Keratinocyte (primary cell): ENCODE measurements around the gene MGAT5. TPM values are rescaled to one million over a fixed set of nuclear protein-coding genes. Genes with fewer than 3 reads are reported as not detected.
"Not testable (repeated sequence)": the region's sequence is repeated elsewhere in the genome, so short reads cannot be mapped to it uniquely, and the experiment has no call there.

Experiments used
- DNase-seq: peaks from one replicate; pipeline ENCODE4 v3.0.0-alpha.2; 2011; ENCODE audit warnings: low read depth, missing footprints, low spot score
- FAIRE-seq: peaks from 2 replicates; lab custom pipeline; 2011; peaks lifted over from hg19 to GRCh38; lab: Jason Lieb, UNC
- H2AFZ ChIP-seq: 2 replicates; pipeline ENCODE4 v1.6.0; 2012; ENCODE audit warnings: low read length, control low read depth, inconsistent platforms; ENCODE audit not compliant: control insufficient read depth
- H3K27ac ChIP-seq: 2 replicates; pipeline ENCODE4 v1.5.1; 2011; ENCODE audit warnings: low read length; ENCODE audit not compliant: control insufficient read depth, insufficient read depth
- H3K27me3 ChIP-seq: 3 replicates; pipeline ENCODE4 v1.6.0; 2011; ENCODE audit warnings: low read length; ENCODE audit not compliant: control insufficient read depth, insufficient read depth; ENCODE audit errors: extremely low read depth
- H3K36me3 ChIP-seq, 2 experiments: 2 replicates in 1 of 2; 3 replicates in 1 of 2; pipeline ENCODE4 v1.5.1; 2011; ENCODE audit warnings: low read length in 2 of 2, mild to moderate bottlenecking in 1 of 2; ENCODE audit not compliant: control insufficient read depth in 2 of 2, insufficient read depth in 2 of 2; ENCODE audit errors: extremely low read depth in 1 of 2
- H3K4me1 ChIP-seq: 3 replicates; pipeline ENCODE4 v1.5.1; 2011; ENCODE audit warnings: low read length; ENCODE audit not compliant: control insufficient read depth, insufficient read depth; ENCODE audit errors: extremely low read depth
- H3K4me2 ChIP-seq: 3 replicates; pipeline ENCODE4 v1.6.0; 2011; ENCODE audit warnings: low read depth, low read length; ENCODE audit not compliant: control insufficient read depth, insufficient read depth; ENCODE audit errors: extremely low read depth
- H3K4me3 ChIP-seq, 3 experiments: fragments of 200-600 bp in 1 of 3; sonication (generic) in 1 of 3; 2 replicates in 2 of 3; 3 replicates in 1 of 3; pipeline ENCODE4 v1.5.1; 2011 to 2016; ENCODE audit warnings: low read length in 3 of 3, mild to moderate bottlenecking in 3 of 3, control low read depth in 2 of 3, inconsistent platforms in 1 of 3, low read depth in 1 of 3, mixed read lengths in 1 of 3, mixed run types in 1 of 3, moderate library complexity in 1 of 3; ENCODE audit not compliant: control insufficient read depth in 2 of 3, insufficient read depth in 2 of 3; ENCODE audit errors: extremely low read depth in 1 of 3
- H3K79me2 ChIP-seq: 2 replicates; pipeline ENCODE4 v1.6.0; 2012; ENCODE audit warnings: low read length; ENCODE audit not compliant: control insufficient read depth, insufficient read depth
- H3K9ac ChIP-seq: 3 replicates; pipeline ENCODE4 v1.6.0; 2011; ENCODE audit warnings: low read length; ENCODE audit not compliant: control insufficient read depth, insufficient read depth; ENCODE audit errors: extremely low read depth
- H3K9me1 ChIP-seq: 3 replicates; pipeline ENCODE4 v1.6.0; 2011; ENCODE audit warnings: low read length; ENCODE audit not compliant: control insufficient read depth, insufficient read depth; ENCODE audit errors: extremely low read depth
- H3K9me3 ChIP-seq: 2 replicates; pipeline ENCODE4 v1.5.1; 2012; ENCODE audit warnings: low read depth, low read length; ENCODE audit not compliant: control insufficient read depth
- H4K20me1 ChIP-seq: 3 replicates; pipeline ENCODE4 v1.6.0; 2011; ENCODE audit warnings: low read length; ENCODE audit not compliant: control insufficient read depth, insufficient read depth; ENCODE audit errors: extremely low read depth
- CTCF ChIP-seq, 3 experiments: IDR thresholded peaks in 1 of 3; conservative IDR thresholded peaks in 1 of 3; optimal IDR thresholded peaks in 1 of 3; 2 replicates in 2 of 3; 3 replicates in 1 of 3; pipeline versions ENCODE3 to v1.5.1; 2011; ENCODE audit warnings: low read length in 3 of 3, mild to moderate bottlenecking in 3 of 3, moderate library complexity in 2 of 3, control low read depth in 1 of 3, inconsistent platforms in 1 of 3; ENCODE audit not compliant: insufficient read depth in 2 of 3; ENCODE audit errors: extremely low read depth in 1 of 3
- EZH2 ChIP-seq: IDR thresholded peaks from one replicate; pipeline ENCODE4 v1.6.1; 2012; ENCODE audit warnings: inconsistent platforms, mild to moderate bottlenecking, low read length, moderate library complexity
- dilution Hi-C: fragments of 300-500 bp; cut with MboI; formaldehyde crosslinking; loops from one replicate; pipeline ENCODE4 v1.7.0; 2020; ENCODE audit warnings: low sequenced_read_pairs; ENCODE audit not compliant: extremely low pct_ligation_motif_present
- polyA plus RNA-seq, 5 experiments: library from polyadenylated mRNA; depleted of rRNA in 3 of 5; stranded (reverse) in 3 of 5; stranded (forward) in 1 of 5; unstranded in 1 of 5; fragments of >200 nt; gene quantifications; 1 replicate in 1 of 5; 2 replicates in 3 of 5; 3 replicates in 1 of 5; pipeline versions ENCODE4 v1.2.1 to v1.2.3, GENCODE V29; 2011 to 2012; ENCODE audit warnings: missing spikeins in 2 of 5, low read depth in 1 of 5, low replicate concordance in 1 of 5

Gene MGAT5
- polyA plus RNA-seq, 1 donor (not counting 4 experiments of a cell fraction or from before 2014, with no cell fraction given) = 23.0 TPM

GRCh38 chr2:134470561-134471168 is 216.8 kb downstream of the MGAT5 start:
- no peaks in the 10 kb centered on the region for H3K36me3 ChIP-seq
- H2AFZ ChIP-seq = no peak overlapping the region
- dilution Hi-C loops = no loop called here
- H3K9me1 ChIP-seq = no peaks in the 10 kb centered on the region
- no peaks in the 10 kb centered on the region for H3K4me1 ChIP-seq
- FAIRE-seq = no peak
- no peak overlapping the region for H3K27ac ChIP-seq
- H4K20me1 ChIP-seq = no peaks in the 10 kb centered on the region
- H3K27me3 ChIP-seq = no peaks in the 10 kb centered on the region
- DNase-seq = no peak
- no peak overlapping the region for H3K9ac ChIP-seq
- no peaks in the 10 kb centered on the region for H3K79me2 ChIP-seq
- H3K4me2 ChIP-seq = no peak overlapping the region
- H3K9me3 ChIP-seq = no peaks in the 10 kb centered on the region
- H3K4me3 ChIP-seq = no peak overlapping the region
- TF ChIP-seq EZH2 = no peak
- TF ChIP-seq CTCF (optimal IDR thresholded peaks at IDR 0.05 in 1 of 3, IDR thresholded peaks at IDR 0.05 in 1 of 3, conservative IDR thresholded peaks at IDR 0.05 in 1 of 3; ENCODE audit: extremely low read depth in 1 of 3, insufficient read depth in 2 of 3, low read length in 3 of 3) = no peak

- H3K9me1 ChIP-seq, dilution Hi-C loops, H3K4me2 ChIP-seq, H3K36me3 ChIP-seq, H3K27ac ChIP-seq, DNase-seq, H3K9ac ChIP-seq, H3K79me2 ChIP-seq, H3K4me1 ChIP-seq, H2AFZ ChIP-seq, H3K9me3 ChIP-seq, H3K4me3 ChIP-seq, H3K27me3 ChIP-seq, H4K20me1 ChIP-seq, FAIRE-seq: not testable (repeated sequence)
Measured at GRCh38 chr2:134476982-134477381, 223.1 kb downstream of the MGAT5 start.
